ENCODE results near the gene UEVLD.

- no peak for TF ChIP-seq POLR2AphosphoS5 (IDR thresholded peaks at IDR 0.05)
- TF ChIP-seq, protein P1, sequence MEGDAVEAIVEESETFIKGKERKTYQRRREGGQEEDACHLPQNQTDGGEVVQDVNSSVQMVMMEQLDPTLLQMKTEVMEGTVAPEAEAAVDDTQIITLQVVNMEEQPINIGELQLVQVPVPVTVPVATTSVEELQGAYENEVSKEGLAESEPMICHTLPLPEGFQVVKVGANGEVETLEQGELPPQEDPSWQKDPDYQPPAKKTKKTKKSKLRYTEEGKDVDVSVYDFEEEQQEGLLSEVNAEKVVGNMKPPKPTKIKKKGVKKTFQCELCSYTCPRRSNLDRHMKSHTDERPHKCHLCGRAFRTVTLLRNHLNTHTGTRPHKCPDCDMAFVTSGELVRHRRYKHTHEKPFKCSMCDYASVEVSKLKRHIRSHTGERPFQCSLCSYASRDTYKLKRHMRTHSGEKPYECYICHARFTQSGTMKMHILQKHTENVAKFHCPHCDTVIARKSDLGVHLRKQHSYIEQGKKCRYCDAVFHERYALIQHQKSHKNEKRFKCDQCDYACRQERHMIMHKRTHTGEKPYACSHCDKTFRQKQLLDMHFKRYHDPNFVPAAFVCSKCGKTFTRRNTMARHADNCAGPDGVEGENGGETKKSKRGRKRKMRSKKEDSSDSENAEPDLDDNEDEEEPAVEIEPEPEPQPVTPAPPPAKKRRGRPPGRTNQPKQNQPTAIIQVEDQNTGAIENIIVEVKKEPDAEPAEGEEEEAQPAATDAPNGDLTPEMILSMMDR (IDR thresholded peaks at IDR 0.05): no peak
Observed at GRCh38 chr11:18526130-18526520, 62.4 kb downstream of the UEVLD start.
